Neural progenitor cell (in vitro differentiated cells): ENCODE results near the gene NIBAN1. TPM values are rescaled to one million over a fixed set of nuclear protein-coding genes. Genes with fewer than 3 reads are reported as not detected.

Experiments used
- DNase-seq: peaks from one replicate; pipeline ENCODE4 v3.0.0-alpha.2; 2016; ENCODE audit warnings: low spot score
- H2AFZ ChIP-seq: fragments of 200-600 bp; sonication (generic); replicated peaks from 2 replicates; pipeline ENCODE4 v1.6.1; 2016; ENCODE audit warnings: antibody characterized with exemption
- H3F3A ChIP-seq: fragments of 200-600 bp; sonication (generic); 2 replicates; pipeline ENCODE4 v1.6.1; 2016; ENCODE audit warnings: antibody characterized with exemption, low read depth
- H3K27ac ChIP-seq: fragments of 200-600 bp; sonication (generic); 2 replicates; pipeline ENCODE4 v1.5.1; 2016; ENCODE audit warnings: mild to moderate bottlenecking
- H3K27me3 ChIP-seq: fragments of 200-600 bp; sonication (generic); 2 replicates; pipeline ENCODE4 v1.6.1; 2016; ENCODE audit warnings: mild to moderate bottlenecking, moderate library complexity
- H3K36me3 ChIP-seq: fragments of 200-600 bp; sonication (generic); 2 replicates; pipeline ENCODE4 v1.5.1; 2016
- H3K4me1 ChIP-seq: fragments of 200-600 bp; sonication (generic); 2 replicates; pipeline ENCODE4 v1.6.1; 2016; ENCODE audit warnings: mixed run types
- H3K4me2 ChIP-seq: fragments of 200-600 bp; sonication (generic); 2 replicates; pipeline ENCODE4 v1.6.1; 2016
- H3K4me3 ChIP-seq: fragments of 200-600 bp; sonication (generic); 2 replicates; pipeline ENCODE4 v1.5.1; 2016
- H3K79me2 ChIP-seq: fragments of 200-600 bp; sonication (generic); 2 replicates; pipeline ENCODE4 v1.6.1; 2016; ENCODE audit warnings: low read depth
- H3K9ac ChIP-seq: fragments of 200-600 bp; sonication (generic); 2 replicates; pipeline ENCODE4 v1.6.1; 2016
- H3K9me3 ChIP-seq: fragments of 200-600 bp; sonication (generic); 2 replicates; pipeline ENCODE4 v1.5.1; 2016; ENCODE audit warnings: low read depth
- H4K20me1 ChIP-seq: fragments of 200-600 bp; sonication (generic); 2 replicates; pipeline ENCODE4 v1.6.1; 2016; ENCODE audit warnings: low read depth
- H3K27ac Mint-ChIP-seq: 3 replicates; pipeline ENCODE4 v1.8.0; 2021; ENCODE audit warnings: mixed read lengths
- H3K27me3 Mint-ChIP-seq: 2 replicates; pipeline ENCODE4 v1.8.0; 2022; ENCODE audit warnings: low read depth, mild to moderate bottlenecking, inconsistent platforms, moderate library complexity, mixed read lengths; ENCODE audit not compliant: insufficient read depth
- H3K36me3 Mint-ChIP-seq: 3 replicates; pipeline ENCODE4 v1.8.0; 2021; ENCODE audit warnings: mixed read lengths
- H3K4me1 Mint-ChIP-seq: 3 replicates; pipeline ENCODE4 v1.8.0; 2021; ENCODE audit warnings: mixed read lengths
- H3K4me3 Mint-ChIP-seq: 3 replicates; pipeline ENCODE4 v1.8.0; 2021; ENCODE audit warnings: mild to moderate bottlenecking, moderate library complexity, mixed read lengths
- H3K9me3 Mint-ChIP-seq: 3 replicates; pipeline ENCODE4 v1.8.0; 2020; ENCODE audit warnings: mixed read lengths
- CTCF ChIP-seq: fragments of 200-600 bp; sonication (generic); IDR thresholded peaks from 2 replicates; pipeline ENCODE4 v1.5.1; 2017; ENCODE audit warnings: antibody characterized with exemption, mild to moderate bottlenecking
- EZH2 ChIP-seq: fragments of 200-600 bp; sonication (generic); IDR thresholded peaks from 2 replicates; pipeline ENCODE4 v1.6.1; 2017; ENCODE audit warnings: antibody characterized with exemption, mild to moderate bottlenecking, moderate library complexity
- EZH2phosphoT487 ChIP-seq: fragments of 200-600 bp; sonication (generic); IDR thresholded peaks from 2 replicates; pipeline ENCODE4 v1.6.1; 2017; ENCODE audit warnings: antibody characterized with exemption
- total RNA-seq: library from RNA; depleted of rRNA; stranded (reverse); fragments of >200 nt; gene quantifications from 2 replicates; pipeline ENCODE4 v1.2.3, GENCODE V29; 2015; ENCODE audit warnings: low replicate concordance

NIBAN1 gene
- total RNA-seq, 1 donor from 2014 or later = 0.36 TPM

DNA sequence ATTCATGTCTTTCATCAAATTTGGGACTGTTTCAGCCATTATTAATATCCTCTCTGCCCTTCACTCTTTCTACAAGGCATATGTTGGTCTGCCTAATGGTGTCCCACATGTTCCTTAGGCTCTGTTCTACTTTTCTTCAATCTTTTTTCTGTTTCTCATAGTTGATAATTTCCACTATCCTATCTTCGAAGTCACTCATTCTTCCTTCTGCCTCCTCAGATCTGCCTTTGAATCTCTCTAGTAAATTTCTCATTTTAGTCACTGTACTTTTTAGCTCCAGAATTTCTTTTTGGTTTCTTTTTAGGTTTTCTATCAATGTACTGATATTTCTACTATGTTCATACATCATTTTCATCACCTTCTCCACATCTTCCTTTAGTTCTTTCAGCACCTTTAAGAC, 20.0 kb upstream of the NIBAN1 start:
- no peak overlapping the region for H2AFZ ChIP-seq
- H3K9ac ChIP-seq = no peak overlapping the region
- H3K4me1 Mint-ChIP-seq = no peaks in the 10 kb centered on the region
- no peaks in the 10 kb centered on the region for H4K20me1 ChIP-seq
- no peak overlapping the region for H3K27ac Mint-ChIP-seq
- no peaks in the 10 kb centered on the region for H3K27me3 Mint-ChIP-seq
- no peaks in the 10 kb centered on the region for H3K79me2 ChIP-seq
- no peak overlapping the region for H3K4me2 ChIP-seq
- H3K27ac ChIP-seq = no peak overlapping the region
- peaks cover 9% of the 10 kb centered on the region for H3K9me3 Mint-ChIP-seq
- no peak overlapping the region for H3K4me3 Mint-ChIP-seq
- H3F3A ChIP-seq = no peaks in the 10 kb centered on the region
- H3K36me3 Mint-ChIP-seq = no peaks in the 10 kb centered on the region
- H3K4me1 ChIP-seq = no peaks in the 10 kb centered on the region
- no peaks in the 10 kb centered on the region for H3K36me3 ChIP-seq
- no peaks in the 10 kb centered on the region for H3K9me3 ChIP-seq
- DNase-seq = no peak
- no peak overlapping the region for H3K4me3 ChIP-seq
- no peak for TF ChIP-seq EZH2phosphoT487
- TF ChIP-seq CTCF = no peak
- TF ChIP-seq EZH2 = no peak
- H3K27me3 ChIP-seq = no peaks in the 10 kb centered on the region

GRCh38 chr1:184992271-184992670, 18.0 kb upstream of the NIBAN1 start:
- DNase-seq = no peak
- H3K4me3 Mint-ChIP-seq = no peak overlapping the region
- no peaks in the 10 kb centered on the region for H3K79me2 ChIP-seq
- no peaks in the 10 kb centered on the region for H4K20me1 ChIP-seq
- no peaks in the 10 kb centered on the region for H3K4me1 ChIP-seq
- no peak overlapping the region for H3K4me3 ChIP-seq
- H3K4me2 ChIP-seq = no peak overlapping the region
- no peaks in the 10 kb centered on the region for H3K4me1 Mint-ChIP-seq
- H3K36me3 ChIP-seq = no peaks in the 10 kb centered on the region
- H3K27me3 ChIP-seq = no peaks in the 10 kb centered on the region
- H3K36me3 Mint-ChIP-seq = no peaks in the 10 kb centered on the region
- no peaks in the 10 kb centered on the region for H3F3A ChIP-seq
- H3K9me3 ChIP-seq = no peaks in the 10 kb centered on the region
- H3K27ac ChIP-seq = no peak overlapping the region
- TF ChIP-seq EZH2 (no peak), CTCF (no peak), EZH2phosphoT487 (no peak)
- H3K27ac Mint-ChIP-seq = no peak overlapping the region
- H3K9me3 Mint-ChIP-seq = peaks cover 9% of the 10 kb centered on the region
- no peak overlapping the region for H3K9ac ChIP-seq
- no peaks in the 10 kb centered on the region for H3K27me3 Mint-ChIP-seq
- no peak overlapping the region for H2AFZ ChIP-seq

GRCh38 chr1:184990204-184990603, 15.9 kb upstream of the NIBAN1 start:
- Histone ChIP-seq H3K36me3 (no peaks in the 10 kb centered on the region), H3K4me3 (no peak overlapping the region), H4K20me1 (no peaks in the 10 kb centered on the region), H3F3A (no peaks in the 10 kb centered on the region), H3K9me3 (no peaks in the 10 kb centered on the region), H3K4me1 (no peaks in the 10 kb centered on the region), H3K79me2 (no peaks in the 10 kb centered on the region), H3K27ac (no peak overlapping the region), H2AFZ (no peak overlapping the region), H3K9ac (no peak overlapping the region), H3K4me2 (no peak overlapping the region), H3K27me3 (no peaks in the 10 kb centered on the region)
- Mint-ChIP-seq H3K9me3 (peaks cover 9% of the 10 kb centered on the region), H3K36me3 (no peaks in the 10 kb centered on the region), H3K4me1 (peaks cover 9% of the 10 kb centered on the region), H3K4me3 (no peak overlapping the region), H3K27me3 (no peaks in the 10 kb centered on the region), H3K27ac (no peak overlapping the region)
- DNase-seq = no peak
- TF ChIP-seq CTCF = no peak
- TF ChIP-seq EZH2 = no peak
- TF ChIP-seq EZH2phosphoT487 = no peak
